H1 (cell line): ENCODE data around the gene LPCAT1. TPM values are rescaled to one million over a fixed set of nuclear protein-coding genes. Genes with fewer than 3 reads are reported as not detected.

ENCODE experiments used
- BRCA1 ChIP-seq: IDR thresholded peaks from 2 replicates; pipeline ENCODE4 v1.6.1; 2012; ENCODE audit warnings: low read depth, low read length, improper control_type of control experiment
- CEBPB ChIP-seq: IDR thresholded peaks from 2 replicates; pipeline ENCODE4 v1.6.1; 2012; ENCODE audit warnings: low read depth, low read length
- CHD7 ChIP-seq: fragments of 300-600 bp; sonication (generic); IDR thresholded peaks from 2 replicates; pipeline ENCODE4 v1.7.1; 2012; ENCODE audit warnings: low read length, moderate library complexity, mild to moderate bottlenecking, inconsistent platforms; ENCODE audit not compliant: insufficient replicate concordance
- EGR1 ChIP-seq: IDR thresholded peaks from 2 replicates; pipeline ENCODE4 v1.6.1; 2011; ENCODE audit warnings: low read depth, low read length, borderline replicate concordance
- KDM1A ChIP-seq: fragments of 200-600, 300-600 bp; sonication (generic); IDR thresholded peaks from 2 replicates; pipeline ENCODE4 v1.7.1; 2016; ENCODE audit warnings: mild to moderate bottlenecking, low read length, borderline replicate concordance
- RXRA ChIP-seq: IDR thresholded peaks from 2 replicates; pipeline ENCODE4 v1.6.1; 2011; ENCODE audit warnings: low read depth, mild to moderate bottlenecking, low read length, moderate library complexity; ENCODE audit not compliant: insufficient read depth
- TBP ChIP-seq: IDR thresholded peaks from 2 replicates; pipeline ENCODE4 v1.6.1; 2011; ENCODE audit warnings: low read depth, low read length, improper control_type of control experiment
- TEAD4 ChIP-seq: IDR thresholded peaks from 2 replicates; pipeline ENCODE4 v1.6.1; 2012; ENCODE audit warnings: low read depth, low read length, inconsistent platforms, mixed read lengths
- polyA plus RNA-seq, 7 experiments: library from polyadenylated mRNA; depleted of rRNA in 3 of 7; stranded (reverse) in 5 of 7; unstranded in 2 of 7; fragments of >200 nt in 5 of 7; fragments of 200-250 nt in 2 of 7; gene quantifications; 1 replicate in 5 of 7; 2 replicates in 1 of 7; 4 replicates in 1 of 7; pipeline versions ENCODE4 v1.2.1 to v1.2.3, GENCODE V29; 2011 to 2013; ENCODE audit warnings: missing spikeins in 2 of 7, mixed read lengths in 2 of 7
- total RNA-seq: library from RNA; stranded (reverse); fragmentation: NEBNext Ultra II Directional; extraction: Animal tissue kit (Norgen Biotek cat#: 25700); gene quantifications from 2 replicates; pipeline ENCODE4 v1.2.1, GENCODE V29; 2021

Gene LPCAT1
- total and polyA plus RNA-seq, 2 of the 8 experiments (the other 6 are each of a cell fraction or from before 2014, with no cell fraction given): 107 to 260 TPM

GRCh38 chr5:1479066-1479465, 44.7 kb downstream of the LPCAT1 start (continued):
- TF ChIP-seq CHD7 (no peak), KDM1A (no peak), TBP (no peak), RXRA (no peak), EGR1 (no peak), BRCA1 (no peak), CEBPB (no peak), TEAD4 (no peak)
- TF ChIP-seq, all 59 proteins: peak for 0
